ENCODE measurements around the gene ZNF584. TPM values are rescaled to one million over a fixed set of nuclear protein-coding genes. Genes with fewer than 3 reads are reported as not detected.
"Not testable (repeated sequence)": the region's sequence is repeated elsewhere in the genome, so short reads cannot be mapped to it uniquely, and the experiment has no call there.

The ZNF584 gene
- total and polyA plus RNA-seq, 2 experiments from 2014 or later = 2.3 to 8.1 TPM

DNA sequence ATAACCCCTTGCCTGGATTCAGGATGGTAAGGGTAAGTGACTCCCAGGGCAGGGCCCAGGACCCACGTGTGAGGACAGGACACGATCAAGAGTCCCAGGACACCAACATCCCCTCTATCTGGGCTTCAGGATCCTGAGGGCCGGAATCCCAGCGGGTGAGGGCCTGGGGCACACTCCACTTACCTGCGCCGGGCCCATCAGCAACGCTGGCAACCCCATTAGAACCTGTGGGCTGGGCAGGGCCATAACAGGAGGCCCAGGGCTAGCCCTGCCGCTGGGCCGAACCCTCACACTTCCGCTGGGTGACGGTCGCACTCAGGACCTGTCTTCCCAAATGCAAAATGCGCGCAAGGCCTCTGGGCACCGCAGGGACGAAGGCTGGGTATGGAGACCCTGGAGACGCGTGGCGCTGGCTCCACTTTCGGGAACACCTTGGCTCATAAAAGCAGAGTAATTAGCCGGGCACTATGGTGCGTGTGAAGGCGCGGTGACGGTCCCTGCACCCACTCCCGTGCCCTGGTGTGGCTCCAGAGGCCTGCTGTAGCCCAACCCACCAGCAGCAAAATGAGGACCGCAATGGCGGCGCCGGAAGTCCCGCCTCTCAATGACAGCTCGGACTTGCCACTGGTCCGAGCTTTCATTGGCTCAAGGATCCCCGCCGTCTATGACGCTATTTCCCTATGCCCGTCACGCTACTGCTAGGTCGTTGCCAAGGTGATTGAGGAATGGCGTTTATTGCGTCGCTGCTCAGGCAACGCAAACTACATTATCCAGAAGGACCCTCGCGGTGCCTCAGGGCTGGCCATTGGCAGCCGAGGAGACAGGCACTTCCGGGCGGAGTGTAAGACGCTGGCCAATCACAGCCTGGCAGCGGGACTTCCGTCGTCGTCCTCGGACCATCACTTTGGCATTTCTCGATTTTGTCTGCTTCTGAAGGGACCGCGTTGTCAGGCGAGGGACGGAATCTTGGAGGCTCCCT is 31.4 kb downstream of the ZNF584 start, which contains the start of gene ZNF132:
ZNF132 (minus strand) TSS at position 578 of the 979 bp plus-strand sequence; CDS start at position 246, 332 bp downstream.
- peak within 1 kb of the TSS; percentile 81 for H3K4me3 Mint-ChIP-seq
- H3K27ac ChIP-seq (ENCODE audit: low read depth) = no peak within 1 kb of the TSS
- peak within 1 kb of the TSS; percentile 77 for H3K4me2 ChIP-seq
- peak within 1 kb of the TSS; percentile 82; the same call in 1 of the 2 replicates for H3K27ac Mint-ChIP-seq
- H2AFZ ChIP-seq = peak within 1 kb of the TSS; percentile 83; the same call in 1 of the 2 replicates
- no peaks in the 10 kb centered on the region for H3K79me2 ChIP-seq (replicated peaks; ENCODE audit: insufficient read depth)
- no peaks in the 10 kb centered on the region for H3K27me3 ChIP-seq (ENCODE audit: insufficient read depth)
- DNase-seq (ENCODE audit: low spot score) (peak; percentile 100), ATAC-seq (peak; percentile 98)
- no peaks in the 10 kb centered on the region; the same call in 1 of the 2 replicates for H3F3A ChIP-seq (replicated peaks; ENCODE audit: low read depth)
- H3K4me3 ChIP-seq = peak within 1 kb of the TSS; percentile 66
- peaks cover 79% of the 10 kb centered on the region for H3K9me3 Mint-ChIP-seq
- TF ChIP-seq, protein P1, sequence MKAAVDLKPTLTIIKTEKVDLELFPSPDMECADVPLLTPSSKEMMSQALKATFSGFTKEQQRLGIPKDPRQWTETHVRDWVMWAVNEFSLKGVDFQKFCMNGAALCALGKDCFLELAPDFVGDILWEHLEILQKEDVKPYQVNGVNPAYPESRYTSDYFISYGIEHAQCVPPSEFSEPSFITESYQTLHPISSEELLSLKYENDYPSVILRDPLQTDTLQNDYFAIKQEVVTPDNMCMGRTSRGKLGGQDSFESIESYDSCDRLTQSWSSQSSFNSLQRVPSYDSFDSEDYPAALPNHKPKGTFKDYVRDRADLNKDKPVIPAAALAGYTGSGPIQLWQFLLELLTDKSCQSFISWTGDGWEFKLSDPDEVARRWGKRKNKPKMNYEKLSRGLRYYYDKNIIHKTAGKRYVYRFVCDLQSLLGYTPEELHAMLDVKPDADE (IDR thresholded peaks at IDR 0.05) = peak; percentile 93
- peak; percentile 68 for TF ChIP-seq POLR2AphosphoS5 (IDR thresholded peaks at IDR 0.05; ENCODE audit: low read depth)
- TF ChIP-seq EZH2phosphoT487 (IDR thresholded peaks at IDR 0.05; ENCODE audit: unreplicated experiment) = no peak
- no peak for TF ChIP-seq EZH2 (IDR thresholded peaks at IDR 0.05; ENCODE audit: low read depth, unreplicated experiment)
- TF ChIP-seq CREB1 (CRISPR knock-in tag; IDR thresholded peaks at IDR 0.05; ENCODE audit: low read depth) = peak; percentile 83
- peaks cover 28% of the 10 kb centered on the region for H3K9me2 ChIP-seq (ENCODE audit: insufficient read depth)
- peaks cover 2% of the 10 kb centered on the region; the same call in 1 of the 3 replicates for H3K4me1 Mint-ChIP-seq
- peaks cover 59% of the 10 kb centered on the region for H3K36me3 Mint-ChIP-seq (ENCODE audit: low read depth)
- peaks cover 28% of the 10 kb centered on the region for H3K27me3 Mint-ChIP-seq (ENCODE audit: insufficient read depth, low read depth, poor library complexity)
- H3K4me1 ChIP-seq (ENCODE audit: insufficient read depth) = peaks cover 6% of the 10 kb centered on the region; the same call in 1 of the 2 replicates
- H3K36me3 ChIP-seq (ENCODE audit: insufficient read depth) = peaks cover 20% of the 10 kb centered on the region
- no peaks in the 10 kb centered on the region for H4K20me1 ChIP-seq (replicated peaks; ENCODE audit: insufficient read depth)

DNA sequence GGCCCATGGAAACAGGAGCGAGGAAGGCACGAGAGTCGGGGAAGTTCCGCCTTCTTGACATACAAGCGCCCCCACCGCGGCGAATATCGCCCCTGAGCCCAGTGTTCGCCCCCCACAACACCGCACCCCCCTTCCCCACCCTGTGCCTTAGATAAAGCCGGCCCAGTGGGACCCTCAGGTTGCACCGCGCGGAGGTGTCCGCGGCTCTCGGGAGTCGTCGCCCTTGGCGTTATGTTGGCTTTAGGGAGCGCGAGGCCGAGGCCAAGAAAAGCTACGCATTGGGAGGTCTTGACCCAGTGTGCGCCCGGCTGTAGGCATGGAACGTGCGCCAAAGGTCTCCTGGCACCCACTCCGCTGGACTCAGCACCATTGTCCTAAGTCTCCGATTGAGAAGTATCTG is 32.1 kb downstream of the ZNF584 start:
- H3K4me3 ChIP-seq = peak overlapping the region; percentile 56
- peak; percentile 9 for DNase-seq (ENCODE audit: low spot score)
- no peaks in the 10 kb centered on the region; the same call in 1 of the 2 replicates for H3F3A ChIP-seq (replicated peaks; ENCODE audit: low read depth)
- Mint-ChIP-seq H3K27me3 (ENCODE audit: insufficient read depth, low read depth, poor library complexity) (peaks cover 28% of the 10 kb centered on the region), H3K36me3 (ENCODE audit: low read depth) (peaks cover 52% of the 10 kb centered on the region), H3K4me3 (peak overlapping the region; percentile 81), H3K9me3 (peaks cover 72% of the 10 kb centered on the region), H3K4me1 (peaks cover 2% of the 10 kb centered on the region; the same call in 1 of the 3 replicates), H3K27ac (peak overlapping the region; percentile 82; the same call in 1 of the 2 replicates)
- H3K4me1 ChIP-seq (ENCODE audit: insufficient read depth) = peaks cover 6% of the 10 kb centered on the region; the same call in 1 of the 2 replicates
- no peak overlapping the region for H3K27ac ChIP-seq (ENCODE audit: low read depth)
- H3K9me2 ChIP-seq (ENCODE audit: insufficient read depth) = peaks cover 28% of the 10 kb centered on the region
- H4K20me1 ChIP-seq (replicated peaks; ENCODE audit: insufficient read depth) = no peaks in the 10 kb centered on the region
- H2AFZ ChIP-seq = peak overlapping the region; percentile 83; the same call in 1 of the 2 replicates
- TF ChIP-seq POLR2AphosphoS5 (IDR thresholded peaks at IDR 0.05; ENCODE audit: low read depth) (no peak), NANOG (IDR thresholded peaks at IDR 0.05; ENCODE audit: borderline replicate concordance) (no peak), CREB1 (CRISPR knock-in tag; IDR thresholded peaks at IDR 0.05; ENCODE audit: low read depth) (no peak), ZNF331 (CRISPR knock-in tag; IDR thresholded peaks at IDR 0.05; ENCODE audit: low read depth) (no peak)
- TF ChIP-seq, protein P2, sequence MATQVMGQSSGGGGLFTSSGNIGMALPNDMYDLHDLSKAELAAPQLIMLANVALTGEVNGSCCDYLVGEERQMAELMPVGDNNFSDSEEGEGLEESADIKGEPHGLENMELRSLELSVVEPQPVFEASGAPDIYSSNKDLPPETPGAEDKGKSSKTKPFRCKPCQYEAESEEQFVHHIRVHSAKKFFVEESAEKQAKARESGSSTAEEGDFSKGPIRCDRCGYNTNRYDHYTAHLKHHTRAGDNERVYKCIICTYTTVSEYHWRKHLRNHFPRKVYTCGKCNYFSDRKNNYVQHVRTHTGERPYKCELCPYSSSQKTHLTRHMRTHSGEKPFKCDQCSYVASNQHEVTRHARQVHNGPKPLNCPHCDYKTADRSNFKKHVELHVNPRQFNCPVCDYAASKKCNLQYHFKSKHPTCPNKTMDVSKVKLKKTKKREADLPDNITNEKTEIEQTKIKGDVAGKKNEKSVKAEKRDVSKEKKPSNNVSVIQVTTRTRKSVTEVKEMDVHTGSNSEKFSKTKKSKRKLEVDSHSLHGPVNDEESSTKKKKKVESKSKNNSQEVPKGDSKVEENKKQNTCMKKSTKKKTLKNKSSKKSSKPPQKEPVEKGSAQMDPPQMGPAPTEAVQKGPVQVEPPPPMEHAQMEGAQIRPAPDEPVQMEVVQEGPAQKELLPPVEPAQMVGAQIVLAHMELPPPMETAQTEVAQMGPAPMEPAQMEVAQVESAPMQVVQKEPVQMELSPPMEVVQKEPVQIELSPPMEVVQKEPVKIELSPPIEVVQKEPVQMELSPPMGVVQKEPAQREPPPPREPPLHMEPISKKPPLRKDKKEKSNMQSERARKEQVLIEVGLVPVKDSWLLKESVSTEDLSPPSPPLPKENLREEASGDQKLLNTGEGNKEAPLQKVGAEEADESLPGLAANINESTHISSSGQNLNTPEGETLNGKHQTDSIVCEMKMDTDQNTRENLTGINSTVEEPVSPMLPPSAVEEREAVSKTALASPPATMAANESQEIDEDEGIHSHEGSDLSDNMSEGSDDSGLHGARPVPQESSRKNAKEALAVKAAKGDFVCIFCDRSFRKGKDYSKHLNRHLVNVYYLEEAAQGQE (IDR thresholded peaks at IDR 0.05; ENCODE audit: unreplicated experiment) = no peak
- no peaks in the 10 kb centered on the region for H3K79me2 ChIP-seq (replicated peaks; ENCODE audit: insufficient read depth)
- no peak for ATAC-seq
- H3K27me3 ChIP-seq (ENCODE audit: insufficient read depth) = no peaks in the 10 kb centered on the region
- H3K36me3 ChIP-seq (ENCODE audit: insufficient read depth) = peaks cover 13% of the 10 kb centered on the region
- peak overlapping the region; percentile 72 for H3K4me2 ChIP-seq

DNA sequence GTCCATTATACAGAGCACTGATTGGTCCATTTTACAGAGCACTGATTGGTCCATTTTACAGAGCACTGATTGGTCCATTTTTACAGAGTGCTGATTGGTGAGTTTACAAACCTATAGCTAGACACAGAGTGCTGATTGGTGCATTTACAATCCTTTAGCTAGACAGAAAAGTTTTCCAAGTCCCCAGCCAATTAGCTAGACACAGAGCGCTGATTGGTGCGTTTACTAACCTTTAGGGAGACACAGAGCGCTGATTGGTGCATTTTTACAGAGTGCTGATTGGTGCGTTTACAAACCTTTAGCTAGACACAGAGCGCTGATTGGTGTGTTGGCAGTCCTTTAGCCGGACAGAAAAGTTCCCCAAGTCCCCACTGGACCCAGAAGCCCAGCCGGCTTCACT is 34.5 kb downstream of the ZNF584 start:
- not testable (repeated sequence) for H4K20me1 ChIP-seq (replicated peaks; ENCODE audit: insufficient read depth); H3K4me3 ChIP-seq; H3K4me1 ChIP-seq (ENCODE audit: insufficient read depth); H3K4me2 ChIP-seq; H3K27ac Mint-ChIP-seq; H3K27me3 ChIP-seq (ENCODE audit: insufficient read depth); ATAC-seq; H3K4me1 Mint-ChIP-seq; H3F3A ChIP-seq (replicated peaks; ENCODE audit: low read depth); H3K79me2 ChIP-seq (replicated peaks; ENCODE audit: insufficient read depth); H2AFZ ChIP-seq; DNase-seq (ENCODE audit: low spot score); H3K4me3 Mint-ChIP-seq; H3K36me3 ChIP-seq (ENCODE audit: insufficient read depth); H3K27ac ChIP-seq (ENCODE audit: low read depth)
- peaks cover 67% of the 10 kb centered on the region for H3K9me3 Mint-ChIP-seq
- H3K9me2 ChIP-seq (ENCODE audit: insufficient read depth) = peaks cover 30% of the 10 kb centered on the region
- H3K36me3 Mint-ChIP-seq (ENCODE audit: low read depth) = peaks cover 31% of the 10 kb centered on the region
- peaks cover 30% of the 10 kb centered on the region for H3K27me3 Mint-ChIP-seq (ENCODE audit: insufficient read depth, low read depth, poor library complexity)

Data from GM23338 (cell line).